EH (cell line): Measurements from ENCODE around the gene MSGN1.
"Not testable (repeated sequence)": the region's sequence is repeated elsewhere in the genome, so short reads cannot be mapped to it uniquely, and the experiment has no call there.

Experiments
- DNase-seq: peaks from one replicate; pipeline ENCODE4 v3.0.0-alpha.2; 2015; ENCODE audit warnings: low read depth

The MSGN1 gene

GRCh38 chr2:17805166-17805565 is 11.1 kb upstream of the MSGN1 start:
- DNase-seq: no peak

DNA sequence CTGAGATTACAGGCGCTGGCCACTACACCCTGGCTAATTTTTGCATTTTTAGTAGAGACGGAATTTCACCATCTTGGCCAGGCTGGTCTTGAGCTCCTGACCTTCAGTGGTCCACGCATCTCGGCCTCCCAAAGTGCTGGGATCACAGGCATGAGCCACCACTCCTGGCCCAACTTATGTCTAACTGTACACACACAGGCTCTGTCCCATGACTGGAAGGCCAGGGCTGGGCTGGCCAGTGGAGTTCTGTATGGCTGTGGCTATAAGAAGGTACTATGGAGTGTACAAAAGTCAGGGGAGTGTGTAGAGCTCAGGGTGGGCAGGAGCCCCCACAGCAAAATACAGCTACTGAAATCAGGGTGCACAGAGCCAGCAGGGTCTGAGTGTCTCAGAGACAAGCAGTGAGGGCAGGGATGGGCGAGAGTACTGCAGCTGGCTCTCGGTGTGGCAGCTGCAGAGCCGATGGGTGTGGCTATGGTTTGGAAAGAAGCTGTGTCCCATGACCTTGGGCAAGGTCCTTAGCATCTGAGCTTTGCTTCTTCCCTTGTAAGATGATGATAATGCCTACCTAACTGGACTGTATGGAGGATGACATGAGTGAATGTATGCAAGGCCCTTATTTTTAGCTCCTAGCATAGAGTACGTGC is 10.4 kb upstream of the MSGN1 start:
- no peak for DNase-seq

DNA sequence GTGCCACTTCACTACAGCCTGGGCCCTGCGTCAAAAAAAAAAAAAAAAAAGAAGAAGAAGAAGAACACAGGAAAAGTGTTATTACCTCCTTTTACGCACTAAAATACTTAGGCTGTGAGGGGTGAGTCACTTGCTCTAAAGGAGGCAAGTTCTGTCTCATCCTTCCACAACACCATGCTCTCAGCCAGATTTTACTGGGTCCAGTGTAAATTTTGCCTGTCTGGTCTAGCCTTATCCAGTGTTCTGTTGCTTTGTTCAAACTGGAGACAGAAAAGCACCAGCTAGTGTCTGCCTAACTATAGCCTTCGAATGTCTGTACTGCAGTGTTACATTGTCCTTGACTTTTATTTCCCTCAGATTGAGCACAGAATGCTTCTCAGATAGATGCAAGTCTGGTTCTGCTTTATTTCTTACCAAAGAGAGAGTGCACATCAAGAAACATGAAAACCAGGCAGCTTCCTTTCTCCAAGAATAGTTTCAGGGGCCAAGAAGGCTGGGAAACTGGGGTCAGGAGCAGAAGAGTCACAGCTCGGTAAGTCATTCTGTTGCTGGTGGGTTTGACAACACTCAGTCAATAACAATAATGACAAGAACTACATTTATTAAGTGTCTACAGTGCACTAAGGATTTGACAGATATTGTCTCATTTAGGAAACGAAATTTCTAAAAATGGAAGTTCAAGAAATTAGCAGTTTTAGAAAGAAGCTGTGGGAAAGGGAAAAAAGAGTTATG is 3.1 kb upstream of the MSGN1 start:
- DNase-seq: peak; percentile 26

- peak; percentile 11 for DNase-seq
Measured at GRCh38 chr2:17813742-17814473, 2.4 kb upstream of the MSGN1 start.

GRCh38 chr2:17814601-17815000 is 1.7 kb upstream of the MSGN1 start:
- no peak for DNase-seq

GRCh38 chr2:17815468-17816184 is 634 bp upstream of the MSGN1 start:
- DNase-seq: no peak

- DNase-seq: no peak
Measured at GRCh38 chr2:17818235-17818815, 2.1 kb downstream of the MSGN1 start.

GRCh38 chr2:17821080-17821479 is 4.8 kb downstream of the MSGN1 start:
- DNase-seq: no peak

DNA sequence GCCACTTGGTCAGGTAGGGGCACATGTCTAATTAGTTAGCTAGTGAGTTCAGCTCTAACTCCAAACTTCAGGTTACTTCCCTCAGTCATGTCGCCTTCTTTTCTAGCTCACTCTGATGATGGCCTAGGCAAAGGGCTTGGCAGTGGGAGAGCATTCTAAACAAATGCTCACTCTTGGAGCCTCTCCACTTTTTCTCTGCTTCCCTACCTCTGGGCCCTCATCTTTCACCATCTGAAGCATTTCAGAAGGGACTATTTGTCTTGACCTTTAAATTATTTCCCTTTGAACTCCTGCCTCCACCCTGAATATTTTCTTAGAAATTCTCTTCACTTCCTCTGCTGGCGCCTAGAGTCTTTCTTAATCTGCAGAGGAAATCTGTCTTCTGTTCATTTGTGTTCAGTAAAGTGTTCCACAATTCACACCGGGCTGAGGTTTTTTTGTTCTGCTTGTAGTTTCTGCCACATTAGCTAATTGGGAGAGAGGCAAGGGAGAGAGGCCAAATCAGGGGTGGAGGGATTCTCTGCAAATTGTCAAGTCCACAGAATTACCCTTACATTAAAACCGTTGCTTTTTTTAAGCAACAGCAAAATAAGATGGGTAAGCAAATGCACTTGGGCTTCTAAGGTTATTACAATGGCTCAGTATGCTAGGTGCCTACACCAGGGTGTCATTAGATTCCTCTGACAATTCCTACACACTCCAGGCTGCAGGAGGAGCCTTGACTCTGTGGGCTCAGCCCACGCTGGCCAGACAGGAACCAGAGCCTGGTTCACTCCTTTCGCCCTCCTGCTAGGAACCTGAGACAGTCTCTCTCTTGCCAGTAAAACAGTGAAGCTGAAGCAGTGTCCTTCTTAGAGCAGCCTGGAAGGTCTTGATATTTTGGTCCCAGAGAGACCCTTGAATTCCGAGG is 5.5 kb downstream of the MSGN1 start:
- no peak for DNase-seq

GRCh38 chr2:17822445-17823117 is 6.3 kb downstream of the MSGN1 start:
- DNase-seq: no peak

DNA sequence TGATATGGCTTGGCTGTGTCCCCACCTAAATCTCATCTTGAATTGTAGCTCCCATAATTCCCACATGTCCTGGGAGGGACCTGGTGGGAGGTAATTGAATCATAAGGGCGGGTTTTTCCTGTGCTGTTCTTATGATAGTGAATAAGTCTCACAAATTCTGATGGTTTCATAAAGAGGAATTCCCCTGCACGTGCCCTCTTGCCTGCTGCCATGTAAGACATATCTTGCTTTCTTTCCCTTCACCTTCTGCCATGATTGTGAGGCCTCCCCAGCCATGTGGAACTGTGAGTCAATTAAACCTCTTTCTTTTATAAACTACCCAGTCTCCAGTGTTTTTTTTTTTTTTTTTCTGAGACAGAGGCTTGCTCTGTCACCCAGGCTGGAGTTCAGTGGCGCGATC is 7.4 kb downstream of the MSGN1 start:
- DNase-seq: not testable (repeated sequence)

GRCh38 chr2:17827316-17827715 is 11.1 kb downstream of the MSGN1 start:
- DNase-seq: no peak

- no peak for DNase-seq
Measured at GRCh38 chr2:17827785-17828184, 11.5 kb downstream of the MSGN1 start.

DNA sequence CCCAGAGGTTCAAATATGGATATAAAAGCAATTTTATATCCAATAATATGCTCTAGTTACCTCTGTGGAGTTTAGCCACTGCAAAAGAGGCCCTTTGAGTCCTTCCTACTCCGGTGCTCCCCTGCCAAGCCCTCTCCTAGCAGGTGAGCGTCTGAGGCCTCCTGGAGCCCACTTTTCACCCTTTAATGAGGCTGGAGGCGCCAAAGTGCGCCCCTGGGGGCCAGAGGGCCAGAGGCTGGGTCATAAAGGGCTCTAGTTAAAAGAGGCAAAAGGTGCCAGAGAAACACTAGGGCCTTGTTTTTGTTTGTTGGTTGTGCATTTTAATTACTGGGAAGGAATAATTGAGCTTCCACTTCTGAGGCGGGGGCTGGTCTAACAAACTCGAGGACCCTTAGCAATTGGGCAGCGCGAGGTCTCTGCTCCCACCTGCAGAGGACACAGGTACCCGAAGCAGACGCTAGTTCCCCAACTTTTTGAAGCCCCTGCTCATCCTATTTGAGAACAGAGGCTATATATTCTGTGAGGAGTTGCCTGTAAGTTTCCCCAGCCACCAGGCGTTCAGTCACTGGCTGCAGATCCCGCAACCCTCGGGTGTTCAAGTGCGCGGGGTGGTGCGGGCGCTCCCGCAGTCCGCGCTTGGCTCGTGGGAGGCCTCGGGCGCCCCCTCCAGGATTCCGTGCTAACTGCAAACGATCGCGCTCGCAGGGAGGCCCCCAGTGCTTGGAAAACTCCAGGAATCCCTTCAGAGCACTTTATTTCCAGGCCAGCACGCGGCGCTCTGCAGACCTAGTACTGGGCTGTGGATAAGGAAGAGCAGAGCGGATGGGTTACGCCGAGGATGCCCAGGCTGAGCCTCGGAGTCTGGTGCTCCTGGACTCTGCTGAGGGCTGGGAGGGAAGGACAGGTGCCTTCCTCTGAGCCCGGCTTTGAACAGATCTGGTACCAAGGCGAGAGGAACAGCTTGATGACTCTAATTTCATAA is 14.1 kb downstream of the MSGN1 start:
- DNase-seq: peak; percentile 70

GRCh38 chr2:17835516-17835915 is 19.3 kb downstream of the MSGN1 start:
- DNase-seq: peak; percentile 3

GRCh38 chr2:17839959-17840358 is 23.7 kb downstream of the MSGN1 start:
- DNase-seq: no peak

GRCh38 chr2:17843457-17843856 is 27.2 kb downstream of the MSGN1 start:
- DNase-seq: no peak

DNA sequence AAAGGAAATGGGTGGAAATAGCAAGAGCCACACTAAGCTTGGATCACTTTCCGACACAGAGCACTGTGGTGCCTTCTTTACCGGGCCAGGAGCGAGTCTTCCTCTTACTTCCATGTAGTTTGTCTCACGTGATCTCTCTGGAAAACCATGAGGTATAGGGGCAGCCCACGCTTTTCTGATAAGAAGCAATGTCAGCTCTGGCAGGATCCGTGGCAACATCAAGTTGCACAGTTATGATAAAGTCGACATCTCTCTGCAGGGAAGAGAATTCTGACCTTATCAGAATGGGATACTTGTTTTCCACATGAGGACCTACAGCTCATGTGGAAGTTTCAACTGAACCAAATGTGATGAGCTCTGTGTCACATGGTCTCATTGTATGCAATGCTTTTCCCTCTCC is 29.5 kb downstream of the MSGN1 start:
- DNase-seq: no peak

- DNase-seq: no peak
Measured at GRCh38 chr2:17846676-17847075, 30.4 kb downstream of the MSGN1 start.
